IMR-90 (cell line): Measurements from ENCODE around the gene FOXP1. TPM values are rescaled to one million over a fixed set of nuclear protein-coding genes. Genes with fewer than 3 reads are reported as not detected.

ENCODE experiments used
- ATAC-seq: fragments of 200-7000 bp; cut with Tn5 transposase; 2 replicates; pipeline ENCODE4 v1.9.1; 2020; ENCODE audit warnings: low read depth, mild to moderate bottlenecking, moderate library complexity
- BruUV-seq: library from RNA; stranded (reverse); fragments of 400-500 nt; replicated peaks from 2 replicates; lab custom pipeline; 2021; lab: Mats Ljungman, UMichigan
- CTCF ChIA-PET: fragments of 300-600 bp; formaldehyde crosslinking; extraction: SDS; loops from one replicate; lab custom pipeline; 2021; ENCODE audit warnings: antibody characterized with exemption; lab: Yijun Ruan, JAX
- POLR2A ChIA-PET: fragments of 300-600 bp; sonication (Branson Sonifier 250); formaldehyde crosslinking; loops from one replicate; lab custom pipeline; 2022; ENCODE audit warnings: antibody characterized with exemption; ENCODE audit not compliant: unreplicated experiment; lab: Charles Lee
- DNase-seq: peaks from one replicate; pipeline ENCODE4 v3.0.0; 2013
- H2AFZ ChIP-seq: replicated peaks from 2 replicates; pipeline ENCODE3; 2013; ENCODE audit warnings: low read length, mild to moderate bottlenecking; ENCODE audit not compliant: poor library complexity
- H2AK5ac ChIP-seq: 2 replicates; pipeline ENCODE4 v1.6.1; 2013; ENCODE audit warnings: low read depth, low read length, inconsistent platforms
- H2AK9ac ChIP-seq: replicated peaks from 2 replicates; pipeline ENCODE3; 2013; ENCODE audit warnings: mild to moderate bottlenecking, low read depth, low read length, moderate library complexity; ENCODE audit not compliant: poor library complexity
- H2BK120ac ChIP-seq: 2 replicates; pipeline ENCODE4 v1.6.1; 2013; ENCODE audit warnings: low read depth, low read length, inconsistent platforms
- H2BK15ac ChIP-seq: 3 replicates; pipeline ENCODE4 v1.6.1; 2013; ENCODE audit warnings: low read depth, low read length, inconsistent platforms
- H2BK20ac ChIP-seq: 2 replicates; pipeline ENCODE4 v1.6.1; 2013; ENCODE audit warnings: low read depth, mild to moderate bottlenecking, inconsistent platforms, low read length, moderate library complexity
- H2BK5ac ChIP-seq: 2 replicates; pipeline ENCODE4 v1.6.1; 2013; ENCODE audit warnings: mild to moderate bottlenecking, low read depth, low read length, inconsistent platforms; ENCODE audit not compliant: poor library complexity, severe bottlenecking
- H3K14ac ChIP-seq: replicated peaks from 2 replicates; pipeline ENCODE4 v1.6.1; 2013; ENCODE audit warnings: low read depth, low read length, inconsistent platforms
- H3K18ac ChIP-seq: 2 replicates; pipeline ENCODE4 v1.6.1; 2013; ENCODE audit warnings: low read depth, low read length, control low read depth
- H3K23ac ChIP-seq: 2 replicates; pipeline ENCODE4 v1.6.1; 2013; ENCODE audit warnings: low read depth, low read length, inconsistent platforms
- H3K27ac ChIP-seq: 2 replicates; pipeline ENCODE4 v1.5.1; 2013; ENCODE audit warnings: mild to moderate bottlenecking, control low read depth, low read length; ENCODE audit not compliant: insufficient read depth
- H3K27me3 ChIP-seq: 2 replicates; pipeline ENCODE4 v1.6.1; 2013; ENCODE audit warnings: low read length; ENCODE audit not compliant: control insufficient read depth, insufficient read depth
- H3K36me3 ChIP-seq: 2 replicates; pipeline ENCODE4 v1.6.1; 2013; ENCODE audit warnings: low read length, mixed read lengths; ENCODE audit not compliant: control insufficient read depth, insufficient read depth
- H3K4ac ChIP-seq: 2 replicates; pipeline ENCODE4 v1.6.1; 2013; ENCODE audit warnings: low read depth, low read length, inconsistent platforms
- H3K4me1 ChIP-seq: 2 replicates; pipeline ENCODE4 v1.6.1; 2013; ENCODE audit warnings: low read length, mixed read lengths; ENCODE audit not compliant: control insufficient read depth, insufficient read depth
- H3K4me2 ChIP-seq: 2 replicates; pipeline ENCODE4 v1.6.1; 2013; ENCODE audit warnings: low read depth, mild to moderate bottlenecking, control low read depth, low read length, moderate library complexity
- H3K4me3 ChIP-seq: 2 replicates; pipeline ENCODE4 v1.5.1; 2013; ENCODE audit warnings: low read depth, mild to moderate bottlenecking, control low read depth, low read length, moderate library complexity; ENCODE audit not compliant: insufficient read depth
- H3K56ac ChIP-seq: 2 replicates; pipeline ENCODE4 v1.6.1; 2013; ENCODE audit warnings: low read length, inconsistent platforms; ENCODE audit not compliant: insufficient read depth; ENCODE audit errors: extremely low read depth
- H3K79me1 ChIP-seq, 2 experiments: 2 replicates each; pipeline ENCODE4 v1.6.1; 2013; ENCODE audit warnings: low read length in 2 of 2, inconsistent platforms in 1 of 2, low read depth in 1 of 2
- H3K9ac ChIP-seq: 2 replicates; pipeline ENCODE4 v1.6.1; 2013; ENCODE audit warnings: low read depth, low read length, control low read depth
- H3K9me1 ChIP-seq: 2 replicates; pipeline ENCODE4 v1.6.1; 2013; ENCODE audit warnings: low read length, inconsistent platforms; ENCODE audit not compliant: insufficient read depth
- H3K9me3 ChIP-seq: 2 replicates; pipeline ENCODE4 v1.6.1; 2013; ENCODE audit warnings: low read length; ENCODE audit not compliant: control insufficient read depth, insufficient read depth
- H4K20me1 ChIP-seq: 2 replicates; pipeline ENCODE4 v1.6.1; 2013; ENCODE audit warnings: low read length, inconsistent platforms; ENCODE audit not compliant: insufficient read depth
- H4K5ac ChIP-seq: 2 replicates; pipeline ENCODE4 v1.6.1; 2013; ENCODE audit warnings: mild to moderate bottlenecking, low read depth, low read length, control low read depth
- H4K8ac ChIP-seq, 2 experiments: 2 replicates each; pipeline ENCODE4 v1.6.1; 2013; ENCODE audit warnings: low read depth in 2 of 2, low read length in 2 of 2, control low read depth in 1 of 2, inconsistent platforms in 1 of 2
- H4K91ac ChIP-seq: 2 replicates; pipeline ENCODE4 v1.6.1; 2013; ENCODE audit warnings: low read depth, low read length, inconsistent platforms; ENCODE audit not compliant: insufficient read depth
- CEBPB ChIP-seq: IDR thresholded peaks from 2 replicates; pipeline ENCODE4 v1.6.1; 2012; ENCODE audit warnings: low read depth, low read length, improper control_type of control experiment
- CHD1 ChIP-seq: IDR thresholded peaks from 2 replicates; pipeline ENCODE4 v1.6.1; 2012; ENCODE audit warnings: low read depth, low read length, improper control_type of control experiment
- ELK1 ChIP-seq: fragments of 150-350 bp; IDR thresholded peaks from 2 replicates; pipeline ENCODE4 v1.6.1; 2016; ENCODE audit warnings: low read depth, mild to moderate bottlenecking, low read length, moderate library complexity, borderline replicate concordance
- FOS ChIP-seq: fragments of 150-350 bp; IDR thresholded peaks from 2 replicates; pipeline ENCODE4 v1.6.1; 2016; ENCODE audit warnings: low read depth, low read length
- MXI1 ChIP-seq: IDR thresholded peaks from 2 replicates; pipeline ENCODE4 v1.6.1; 2012; ENCODE audit warnings: low read depth, mild to moderate bottlenecking, low read length, moderate library complexity, borderline replicate concordance
- NFE2L2 ChIP-seq: fragments of 150-350 bp; IDR thresholded peaks from 2 replicates; pipeline ENCODE4 v1.6.1; 2016; ENCODE audit warnings: low read depth, mild to moderate bottlenecking, low read length
- POLR2A ChIP-seq: IDR thresholded peaks from 2 replicates; pipeline ENCODE4 v1.6.1; 2012; ENCODE audit warnings: mild to moderate bottlenecking, low read depth, low read length
- USF2 ChIP-seq: fragments of 150-350 bp; IDR thresholded peaks from 2 replicates; pipeline ENCODE4 v1.6.1; 2017; ENCODE audit warnings: mild to moderate bottlenecking, antibody characterized with exemption, low read length, low read depth
- WGBS, 2 experiments: methylation state at CpG; one replicate each; pipeline versions ENCODE4 v1.1.5 to v1.1.7; 2013; ENCODE audit warnings: missing lambda C conversion rate in 2 of 2; ENCODE audit not compliant: insufficient read length in 1 of 2; ENCODE audit errors: extremely low coverage in 2 of 2; 5-methylcytosine and 5-hydroxymethylcytosine counted together
- dilution Hi-C: fragments of 300-500 bp; cut with HindIII; formaldehyde crosslinking; loops from one replicate; pipeline ENCODE4 v1.14.3; 2018; ENCODE audit warnings: low sequenced_read_pairs; ENCODE audit not compliant: unreplicated experiment
- in situ Hi-C: fragments of 300-500 bp; cut with MboI; formaldehyde crosslinking; loops from 3 replicates; pipeline ENCODE4 v1.14.3; 2019; ENCODE audit warnings: low sequenced_read_pairs, inconsistent platforms, mixed read lengths
- intact Hi-C: fragments of 100-400 bp; cut with micrococcal nuclease; formaldehyde crosslinking; loops from 2 replicates; pipeline ENCODE4 v1.10.0; 2022
- polyA plus RNA-seq, 3 experiments: library from polyadenylated mRNA; depleted of rRNA; stranded (reverse); fragments of >200 nt; gene quantifications; 2 replicates each; pipeline ENCODE4 v1.2.3, GENCODE V29; 2012; ENCODE audit warnings: low replicate concordance in 1 of 3
- total RNA-seq: library from RNA; depleted of rRNA; stranded (reverse); fragments of >200 nt; gene quantifications from 2 replicates; pipeline ENCODE4 v1.2.3, GENCODE V29; 2012

FOXP1 gene
- total and polyA plus RNA-seq, 2 of the 4 experiments (the other 2 are of a cell fraction) = 37.0 to 132 TPM

- intact Hi-C loops (no loop called here), dilution Hi-C loops (no loop called here), in situ Hi-C loops (no loop called here)
- no peak overlapping the region for H2AFZ ChIP-seq
- BruUV-seq = no TSS peak
- H3K27me3 ChIP-seq = no peaks in the 10 kb centered on the region
- no peak overlapping the region for H3K4me3 ChIP-seq
- ChIA-PET POLR2A (no interaction called here), CTCF (interaction anchor here (0.6 kb wide), 1 partner anchor 621 kb away, joined by 3 read pairs; no protein-coding TSS in a partner anchor)
- WGBS, 2 experiments = no CpG with 5 or more reads among the region's 5 CpGs
- H3K4me2 ChIP-seq = no peak overlapping the region
- no peaks in the 10 kb centered on the region for H3K9me3 ChIP-seq
- TF ChIP-seq USF2 (no peak), CEBPB (no peak), MXI1 (no peak), ELK1 (no peak), POLR2A (no peak), FOS (no peak), CHD1 (no peak), NFE2L2 (no peak)
- no peak overlapping the region for H2AK5ac ChIP-seq
- H2BK5ac ChIP-seq = no peak overlapping the region
- no peak overlapping the region for H4K8ac ChIP-seq
- no peak for DNase-seq
- H3K18ac ChIP-seq = no peak overlapping the region
- peaks cover 22 to 51% of the 10 kb centered on the region in 2 experiments for H3K79me1 ChIP-seq
- no peak overlapping the region for H4K91ac ChIP-seq
- no peak overlapping the region for H3K9ac ChIP-seq
- H3K23ac ChIP-seq = no peak overlapping the region
- H3K14ac ChIP-seq = no peak overlapping the region
- no peaks in the 10 kb centered on the region for H3K9me1 ChIP-seq
- H3K4me1 ChIP-seq = no peaks in the 10 kb centered on the region; the same call in 1 of the 2 replicates
- H3K56ac ChIP-seq = no peak overlapping the region
- no peak overlapping the region for H4K5ac ChIP-seq
- peaks cover 4% of the 10 kb centered on the region; the same call in 1 of the 2 replicates for H3K36me3 ChIP-seq
- H3K4ac ChIP-seq = no peak overlapping the region
- H2BK20ac ChIP-seq = no peak overlapping the region
- H4K20me1 ChIP-seq = no peaks in the 10 kb centered on the region; the same call in 1 of the 2 replicates
- ATAC-seq = no peak
- H2BK15ac ChIP-seq = no peak overlapping the region
- H2AK9ac ChIP-seq = no peak overlapping the region
- no peak overlapping the region for H3K27ac ChIP-seq
- H2BK120ac ChIP-seq = no peak overlapping the region
These were observed 10.3 kb downstream of the FOXP1 start for GRCh38 chr3:71573181-71573580.
